ENCODE results near the gene SAA4.

GRCh38 chr11:18229501-18229900 is 7.1 kb downstream of the SAA4 start:
- TF ChIP-seq EZH2 (IDR thresholded peaks at IDR 0.05; ENCODE audit: low read length) (no peak), CTCF (optimal IDR thresholded peaks at IDR 0.05 in 1 of 3, IDR thresholded peaks at IDR 0.05 in 1 of 3, conservative IDR thresholded peaks at IDR 0.05 in 1 of 3; ENCODE audit: extremely low read depth in 1 of 3, insufficient read depth in 2 of 3, low read length in 3 of 3) (no peak)
